Ishikawa (cell line): ENCODE data around the gene SMTNL2.

Source experiments
- CEBPB ChIP-seq: IDR thresholded peaks from 2 replicates; pipeline ENCODE4 v1.6.1; 2012
- CREB1 ChIP-seq: IDR thresholded peaks from 2 replicates; pipeline ENCODE4 v1.6.1; 2012; ENCODE audit warnings: low read depth
- FOXM1 ChIP-seq: IDR thresholded peaks from 2 replicates; pipeline ENCODE4 v1.6.1; 2012; ENCODE audit warnings: low read depth, borderline replicate concordance
- MAX ChIP-seq: IDR thresholded peaks from 2 replicates; pipeline ENCODE4 v1.6.1; 2012
- REST ChIP-seq: IDR thresholded peaks from 2 replicates; pipeline ENCODE4 v1.6.1; 2012; ENCODE audit warnings: low read depth, mild to moderate bottlenecking
- TAF1 ChIP-seq: IDR thresholded peaks from 2 replicates; pipeline ENCODE4 v1.6.1; 2012; ENCODE audit warnings: low read depth, mild to moderate bottlenecking
- YY1 ChIP-seq: IDR thresholded peaks from 2 replicates; pipeline ENCODE4 v1.6.1; 2012; ENCODE audit warnings: low read depth
- ZBTB7A ChIP-seq: IDR thresholded peaks from 2 replicates; pipeline ENCODE4 v1.6.1; 2012; ENCODE audit warnings: low read depth

- no peak for TF ChIP-seq TAF1
- TF ChIP-seq YY1: no peak
- TF ChIP-seq CEBPB: no peak
- no peak for TF ChIP-seq FOXM1
- TF ChIP-seq CREB1: no peak
- TF ChIP-seq REST: no peak
- no peak for TF ChIP-seq MAX
- TF ChIP-seq ZBTB7A: no peak
These were observed 51.6 kb downstream of the SMTNL2 start for GRCh38 chr17:4635823-4636375.
